Measurements from ENCODE around the gene FAM83G.
"Not testable (repeated sequence)": the region's sequence is repeated elsewhere in the genome, so short reads cannot be mapped to it uniquely, and the experiment has no call there.

The FAM83G gene

GRCh38 chr17:18956581-18956980 lies 48.0 kb downstream of the FAM83G start:
- no peak overlapping the region for H3K27ac ChIP-seq (ENCODE audit: poor library complexity, severe bottlenecking)
- TF ChIP-seq, protein P1, sequence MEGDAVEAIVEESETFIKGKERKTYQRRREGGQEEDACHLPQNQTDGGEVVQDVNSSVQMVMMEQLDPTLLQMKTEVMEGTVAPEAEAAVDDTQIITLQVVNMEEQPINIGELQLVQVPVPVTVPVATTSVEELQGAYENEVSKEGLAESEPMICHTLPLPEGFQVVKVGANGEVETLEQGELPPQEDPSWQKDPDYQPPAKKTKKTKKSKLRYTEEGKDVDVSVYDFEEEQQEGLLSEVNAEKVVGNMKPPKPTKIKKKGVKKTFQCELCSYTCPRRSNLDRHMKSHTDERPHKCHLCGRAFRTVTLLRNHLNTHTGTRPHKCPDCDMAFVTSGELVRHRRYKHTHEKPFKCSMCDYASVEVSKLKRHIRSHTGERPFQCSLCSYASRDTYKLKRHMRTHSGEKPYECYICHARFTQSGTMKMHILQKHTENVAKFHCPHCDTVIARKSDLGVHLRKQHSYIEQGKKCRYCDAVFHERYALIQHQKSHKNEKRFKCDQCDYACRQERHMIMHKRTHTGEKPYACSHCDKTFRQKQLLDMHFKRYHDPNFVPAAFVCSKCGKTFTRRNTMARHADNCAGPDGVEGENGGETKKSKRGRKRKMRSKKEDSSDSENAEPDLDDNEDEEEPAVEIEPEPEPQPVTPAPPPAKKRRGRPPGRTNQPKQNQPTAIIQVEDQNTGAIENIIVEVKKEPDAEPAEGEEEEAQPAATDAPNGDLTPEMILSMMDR (IDR thresholded peaks at IDR 0.05; ENCODE audit: poor library complexity, severe bottlenecking) = no peak

DNA sequence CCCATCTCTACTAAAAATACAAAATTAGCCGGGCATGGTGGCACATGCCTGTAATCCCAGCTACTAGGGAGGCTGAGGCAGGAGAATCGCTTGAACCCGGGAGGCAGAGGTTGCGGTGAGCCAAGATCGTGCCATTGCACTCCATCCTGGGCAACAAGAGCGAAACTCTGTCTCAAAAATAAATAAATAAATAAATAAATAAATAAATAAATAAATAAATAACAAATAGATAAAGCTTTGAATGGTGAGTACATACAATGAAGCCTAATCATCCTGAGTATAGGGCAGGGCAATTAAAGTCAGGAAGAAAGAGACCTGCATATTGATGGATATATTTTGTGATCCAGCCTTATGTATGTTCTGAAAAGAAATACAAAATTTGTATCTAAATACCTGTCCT lies 48.5 kb downstream of the FAM83G start:
- H3K4me1 ChIP-seq (ENCODE audit: insufficient read depth, poor library complexity, severe bottlenecking); H3K9me3 ChIP-seq (ENCODE audit: severe bottlenecking); DNase-seq (ENCODE audit: low spot score); ATAC-seq (ENCODE audit: low read depth); H3K27ac ChIP-seq (ENCODE audit: poor library complexity, severe bottlenecking); H3K36me3 ChIP-seq (ENCODE audit: low read depth); H3K4me3 ChIP-seq (ENCODE audit: severe bottlenecking); H3K27me3 ChIP-seq (ENCODE audit: insufficient read depth, poor library complexity, severe bottlenecking): not testable (repeated sequence)

More at GRCh38 chr17:18956581-18956980, 48.0 kb downstream of the FAM83G start:
- Histone ChIP-seq H3K36me3 (ENCODE audit: low read depth) (no peaks in the 10 kb centered on the region), H3K4me1 (ENCODE audit: insufficient read depth, poor library complexity, severe bottlenecking) (no peaks in the 10 kb centered on the region), H3K9me3 (ENCODE audit: severe bottlenecking) (no peaks in the 10 kb centered on the region), H3K27me3 (ENCODE audit: insufficient read depth, poor library complexity, severe bottlenecking) (no peaks in the 10 kb centered on the region), H3K4me3 (ENCODE audit: severe bottlenecking) (no peak overlapping the region)
- ATAC-seq (ENCODE audit: low read depth) (no peak), DNase-seq (ENCODE audit: low spot score) (no peak)

GRCh38 chr17:18955009-18955408 lies 49.6 kb downstream of the FAM83G start:
- Histone ChIP-seq H3K36me3 (ENCODE audit: low read depth) (no peaks in the 10 kb centered on the region), H3K4me1 (ENCODE audit: insufficient read depth, poor library complexity, severe bottlenecking) (no peaks in the 10 kb centered on the region), H3K4me3 (ENCODE audit: severe bottlenecking) (no peak overlapping the region), H3K9me3 (ENCODE audit: severe bottlenecking) (no peaks in the 10 kb centered on the region), H3K27ac (ENCODE audit: poor library complexity, severe bottlenecking) (no peak overlapping the region), H3K27me3 (ENCODE audit: insufficient read depth, poor library complexity, severe bottlenecking) (no peaks in the 10 kb centered on the region)
- no peak for ATAC-seq (ENCODE audit: low read depth)
- no peak for DNase-seq (ENCODE audit: low spot score)
- TF ChIP-seq, protein P1 (IDR thresholded peaks at IDR 0.05; ENCODE audit: poor library complexity, severe bottlenecking) = no peak

GRCh38 chr17:18954321-18954720 lies 50.2 kb downstream of the FAM83G start:
- H3K36me3 ChIP-seq (ENCODE audit: low read depth) = no peaks in the 10 kb centered on the region
- H3K27ac ChIP-seq (ENCODE audit: poor library complexity, severe bottlenecking) = no peak overlapping the region
- no peak for DNase-seq (ENCODE audit: low spot score)
- no peaks in the 10 kb centered on the region for H3K4me1 ChIP-seq (ENCODE audit: insufficient read depth, poor library complexity, severe bottlenecking)
- no peaks in the 10 kb centered on the region for H3K27me3 ChIP-seq (ENCODE audit: insufficient read depth, poor library complexity, severe bottlenecking)
- H3K4me3 ChIP-seq (ENCODE audit: severe bottlenecking) = no peak overlapping the region
- no peak; the same call in 2 of the 3 replicates for ATAC-seq (ENCODE audit: low read depth)
- TF ChIP-seq, protein P1 (IDR thresholded peaks at IDR 0.05; ENCODE audit: poor library complexity, severe bottlenecking) = no peak
- H3K9me3 ChIP-seq (ENCODE audit: severe bottlenecking) = no peaks in the 10 kb centered on the region

GRCh38 chr17:18953231-18953728 lies 51.3 kb downstream of the FAM83G start:
- Histone ChIP-seq H3K4me3 (ENCODE audit: severe bottlenecking) (no peak overlapping the region), H3K27me3 (ENCODE audit: insufficient read depth, poor library complexity, severe bottlenecking) (no peaks in the 10 kb centered on the region), H3K9me3 (ENCODE audit: severe bottlenecking) (no peaks in the 10 kb centered on the region), H3K4me1 (ENCODE audit: insufficient read depth, poor library complexity, severe bottlenecking) (no peaks in the 10 kb centered on the region), H3K27ac (ENCODE audit: poor library complexity, severe bottlenecking) (no peak overlapping the region), H3K36me3 (ENCODE audit: low read depth) (no peaks in the 10 kb centered on the region)
- ATAC-seq (ENCODE audit: low read depth) (no peak), DNase-seq (ENCODE audit: low spot score) (no peak)
- TF ChIP-seq, protein P1 (IDR thresholded peaks at IDR 0.05; ENCODE audit: poor library complexity, severe bottlenecking) = no peak
